HG02981 (cell line): ENCODE results near the gene CKAP2L.

Experiments used
- ATAC-seq: cut with Tn5 transposase; IDR thresholded peaks from one replicate; pipeline ENCODE4 v1.9.1; 2021; ENCODE audit warnings: mild to moderate bottlenecking, moderate library complexity; ENCODE audit not compliant: unreplicated experiment

The CKAP2L gene, protein sequence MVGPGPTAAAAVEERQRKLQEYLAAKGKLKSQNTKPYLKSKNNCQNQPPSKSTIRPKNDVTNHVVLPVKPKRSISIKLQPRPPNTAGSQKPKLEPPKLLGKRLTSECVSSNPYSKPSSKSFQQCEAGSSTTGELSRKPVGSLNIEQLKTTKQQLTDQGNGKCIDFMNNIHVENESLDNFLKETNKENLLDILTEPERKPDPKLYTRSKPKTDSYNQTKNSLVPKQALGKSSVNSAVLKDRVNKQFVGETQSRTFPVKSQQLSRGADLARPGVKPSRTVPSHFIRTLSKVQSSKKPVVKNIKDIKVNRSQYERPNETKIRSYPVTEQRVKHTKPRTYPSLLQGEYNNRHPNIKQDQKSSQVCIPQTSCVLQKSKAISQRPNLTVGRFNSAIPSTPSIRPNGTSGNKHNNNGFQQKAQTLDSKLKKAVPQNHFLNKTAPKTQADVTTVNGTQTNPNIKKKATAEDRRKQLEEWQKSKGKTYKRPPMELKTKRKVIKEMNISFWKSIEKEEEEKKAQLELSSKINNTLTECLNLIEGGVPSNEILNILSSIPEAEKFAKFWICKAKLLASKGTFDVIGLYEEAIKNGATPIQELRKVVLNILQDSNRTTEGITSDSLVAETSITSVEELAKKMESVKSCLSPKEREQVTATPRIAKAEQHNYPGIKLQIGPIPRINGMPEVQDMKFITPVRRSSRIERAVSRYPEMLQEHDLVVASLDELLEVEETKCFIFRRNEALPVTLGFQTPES

DNA sequence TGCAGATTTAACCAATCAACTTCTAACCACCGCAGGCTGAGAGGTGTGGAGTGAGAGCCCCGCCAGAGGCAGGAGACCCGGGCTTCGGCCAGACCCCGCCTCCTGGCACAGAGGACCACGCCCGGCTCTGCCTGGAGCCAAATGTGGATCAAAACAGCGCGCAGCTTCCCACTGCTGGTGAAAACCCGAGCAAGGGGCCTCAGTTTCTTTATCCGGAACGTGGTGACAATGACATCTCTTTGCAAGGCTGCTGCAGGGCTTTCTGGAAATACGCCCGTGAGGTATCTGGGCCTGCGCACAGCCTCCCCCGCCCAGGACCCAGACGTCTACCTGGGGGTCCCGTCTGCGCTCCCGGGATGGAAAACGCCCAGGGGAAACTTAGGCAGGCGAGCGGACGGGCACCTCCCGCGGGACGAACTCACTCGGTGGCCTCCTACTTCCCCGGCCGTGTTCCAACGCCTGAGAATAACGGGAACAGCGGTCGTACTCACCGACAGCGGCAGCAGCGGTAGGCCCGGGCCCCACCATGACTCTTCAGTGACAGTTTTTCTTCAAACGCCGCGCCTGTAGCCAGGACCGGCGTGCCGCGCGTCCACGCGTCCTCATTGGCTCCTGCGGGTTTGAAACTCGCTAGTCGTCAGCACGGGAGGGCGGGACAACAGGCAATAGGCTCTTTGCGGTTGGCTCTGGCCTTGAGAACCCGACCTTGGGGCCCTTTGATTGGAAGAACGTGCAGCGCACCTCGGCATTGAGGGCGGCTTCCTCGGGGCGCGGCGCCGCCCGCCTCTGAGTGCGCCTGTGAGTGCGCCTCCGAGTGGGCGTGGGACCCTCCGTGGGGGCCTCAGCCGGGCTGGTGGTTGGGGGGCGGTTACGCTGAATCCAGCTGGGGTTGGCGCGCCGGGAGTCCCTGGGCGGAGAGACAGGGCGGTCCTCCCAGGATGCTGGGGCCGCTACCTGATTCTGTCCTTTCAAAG, at the start of gene CKAP2L:
Gene CKAP2L (minus strand): TSS at position 539 of the 974 bp plus-strand sequence. CDS start 11 bp downstream, at position 528.
- peak; percentile 96 for ATAC-seq

DNA sequence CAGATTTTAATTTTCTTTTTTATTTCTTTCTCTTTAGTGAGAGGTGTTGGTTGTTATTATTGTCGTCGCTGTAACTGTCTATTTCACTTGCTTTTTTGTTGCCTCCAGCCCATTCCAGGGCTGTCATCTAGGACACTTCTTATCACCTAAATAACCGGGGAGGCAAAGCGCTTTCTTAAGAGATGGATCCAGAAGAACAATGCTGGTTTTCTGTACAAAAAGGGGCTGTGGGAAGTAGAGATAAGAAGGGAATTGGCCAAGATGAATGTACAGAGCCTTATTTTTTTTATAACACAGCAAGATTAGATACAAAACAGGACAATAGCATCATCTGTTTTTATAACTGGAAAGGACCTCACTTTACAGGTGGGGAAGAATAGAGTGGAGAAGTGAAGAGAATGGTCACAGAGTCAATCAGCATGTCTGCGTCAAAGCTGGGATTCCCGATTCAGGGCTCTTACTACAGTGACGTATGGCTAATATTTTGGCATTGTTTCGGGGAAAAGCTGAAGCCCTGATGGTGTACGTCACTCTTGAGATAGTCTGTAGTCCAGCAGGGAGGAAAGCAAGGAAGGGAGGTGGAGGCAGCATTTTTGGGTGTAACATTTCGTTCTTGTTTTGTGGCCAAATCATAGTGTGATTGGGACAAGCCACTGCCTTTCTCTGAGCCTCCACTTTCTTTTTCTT, 49.0 kb upstream of the CKAP2L start:
- no peak for ATAC-seq

DNA sequence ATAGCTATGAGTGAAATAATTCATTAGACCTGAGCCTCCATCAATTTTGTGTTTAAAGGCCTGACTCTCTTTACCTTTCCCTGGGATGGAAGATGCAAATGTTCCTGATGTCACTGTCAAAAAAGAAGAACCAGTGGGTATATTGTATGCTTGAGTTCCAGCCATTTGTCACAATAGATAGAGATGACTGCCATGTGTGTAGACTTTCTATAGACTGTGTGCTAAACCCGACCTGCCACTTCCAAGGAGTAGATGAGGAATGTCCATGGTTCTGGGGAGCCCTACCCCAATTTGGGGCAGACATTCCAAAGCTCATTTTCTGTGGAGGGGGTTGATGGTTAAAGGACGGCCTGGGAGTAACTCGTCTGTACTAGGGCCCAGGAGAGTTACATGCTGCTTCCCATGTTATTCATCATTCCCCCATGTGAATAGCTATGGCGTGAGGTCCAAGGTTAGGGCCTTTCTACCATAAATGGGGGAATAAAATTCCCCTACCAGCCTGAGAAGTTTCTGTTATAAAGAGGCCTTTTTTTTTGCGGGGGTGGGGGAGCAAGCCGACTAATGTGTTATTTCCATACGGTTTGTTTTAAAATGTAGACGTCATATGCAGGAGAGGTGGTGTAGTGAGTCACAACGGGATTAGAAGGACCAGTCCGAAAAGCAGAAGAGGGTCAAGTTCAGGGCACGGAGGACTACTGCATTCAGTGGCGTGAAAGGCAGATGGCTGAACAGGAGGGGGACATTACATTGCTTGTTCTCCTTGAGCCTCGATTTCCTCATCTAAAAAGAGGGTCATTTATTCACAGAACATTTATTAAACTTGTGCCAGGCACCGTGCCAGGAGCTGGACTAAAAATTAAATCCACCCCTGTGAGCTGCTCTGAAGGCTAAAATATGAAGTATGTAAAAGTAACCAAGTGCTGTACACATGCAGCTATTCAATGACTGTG, 48.2 kb upstream of the CKAP2L start:
- no peak for ATAC-seq

DNA sequence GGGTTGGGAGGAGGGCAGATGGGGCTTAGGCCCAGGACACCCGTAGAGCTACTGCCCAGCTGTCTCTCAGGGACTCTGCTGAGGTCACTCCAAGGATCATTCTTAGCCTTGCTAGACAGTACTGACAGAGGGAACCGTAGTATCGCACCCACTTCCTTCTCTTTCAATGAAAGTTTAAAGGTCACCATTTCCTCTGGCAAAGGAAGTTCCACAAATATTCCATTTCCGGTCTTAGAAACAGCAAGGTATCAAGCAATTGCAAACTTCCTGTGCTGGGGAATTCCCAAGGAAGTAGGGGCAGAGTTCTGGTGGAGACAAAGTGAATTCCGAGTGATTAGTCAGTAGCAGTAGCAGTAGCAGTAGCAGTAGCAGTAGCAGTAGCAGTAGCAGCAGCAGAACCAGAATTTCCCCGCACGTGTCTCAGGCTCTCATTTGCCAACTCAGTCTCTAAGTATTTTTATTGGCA, 47.5 kb upstream of the CKAP2L start:
- no peak for ATAC-seq

- no peak for ATAC-seq
Observed at GRCh38 chr2:112811276-112811831, 46.9 kb upstream of the CKAP2L start.

DNA sequence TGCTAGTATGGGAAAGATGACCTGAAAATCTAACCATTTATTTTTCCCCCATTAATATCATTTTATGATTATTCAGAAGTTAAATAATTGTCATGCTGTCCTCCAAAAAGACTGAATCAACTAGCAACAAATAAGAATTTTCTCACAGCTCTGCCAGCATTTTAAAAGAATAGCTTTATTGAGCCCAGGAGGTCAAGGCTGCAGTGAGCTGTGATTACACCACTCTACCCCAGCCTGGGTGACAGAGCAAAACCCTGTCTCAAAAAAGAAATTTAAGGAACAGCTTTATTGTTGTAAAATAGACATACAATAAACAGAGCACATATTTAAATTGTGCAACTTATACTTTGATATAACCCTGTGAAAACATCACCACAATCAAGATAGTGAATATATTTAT, 44.7 kb upstream of the CKAP2L start:
- no peak for ATAC-seq

DNA sequence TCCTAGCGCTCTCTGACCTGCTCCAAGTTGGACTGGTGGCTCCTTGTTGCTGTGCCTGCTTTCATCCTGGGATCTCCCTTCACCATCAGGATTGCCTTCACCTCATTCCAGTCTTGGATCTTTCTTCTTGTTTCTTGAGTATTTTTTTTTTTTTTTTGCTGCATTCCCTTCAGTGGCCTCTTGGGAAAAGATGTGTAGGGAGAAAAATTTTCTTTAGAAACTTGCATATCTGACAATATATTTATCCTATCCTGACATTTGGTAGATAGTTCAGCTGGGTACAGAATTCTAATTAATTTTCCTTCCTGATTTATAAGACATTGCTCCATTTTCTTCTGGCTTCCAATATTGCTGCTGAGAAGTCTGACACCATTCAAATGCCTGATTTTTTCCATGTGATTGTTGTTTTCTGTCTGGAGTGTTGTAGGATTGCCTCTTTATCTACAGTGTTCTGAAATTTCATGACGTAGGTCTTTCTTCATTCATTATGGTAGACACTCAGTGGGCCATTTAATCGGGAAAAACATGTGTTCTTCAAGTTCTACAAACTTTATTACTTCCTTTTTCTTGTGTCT, 42.9 kb upstream of the CKAP2L start:
- ATAC-seq: no peak

- ATAC-seq: no peak
Observed at GRCh38 chr2:112805542-112805941, 41.1 kb upstream of the CKAP2L start.

- ATAC-seq: no peak
Observed at GRCh38 chr2:112803691-112804521, 39.5 kb upstream of the CKAP2L start.

- ATAC-seq: no peak
Observed at GRCh38 chr2:112800881-112801583, 36.6 kb upstream of the CKAP2L start.

DNA sequence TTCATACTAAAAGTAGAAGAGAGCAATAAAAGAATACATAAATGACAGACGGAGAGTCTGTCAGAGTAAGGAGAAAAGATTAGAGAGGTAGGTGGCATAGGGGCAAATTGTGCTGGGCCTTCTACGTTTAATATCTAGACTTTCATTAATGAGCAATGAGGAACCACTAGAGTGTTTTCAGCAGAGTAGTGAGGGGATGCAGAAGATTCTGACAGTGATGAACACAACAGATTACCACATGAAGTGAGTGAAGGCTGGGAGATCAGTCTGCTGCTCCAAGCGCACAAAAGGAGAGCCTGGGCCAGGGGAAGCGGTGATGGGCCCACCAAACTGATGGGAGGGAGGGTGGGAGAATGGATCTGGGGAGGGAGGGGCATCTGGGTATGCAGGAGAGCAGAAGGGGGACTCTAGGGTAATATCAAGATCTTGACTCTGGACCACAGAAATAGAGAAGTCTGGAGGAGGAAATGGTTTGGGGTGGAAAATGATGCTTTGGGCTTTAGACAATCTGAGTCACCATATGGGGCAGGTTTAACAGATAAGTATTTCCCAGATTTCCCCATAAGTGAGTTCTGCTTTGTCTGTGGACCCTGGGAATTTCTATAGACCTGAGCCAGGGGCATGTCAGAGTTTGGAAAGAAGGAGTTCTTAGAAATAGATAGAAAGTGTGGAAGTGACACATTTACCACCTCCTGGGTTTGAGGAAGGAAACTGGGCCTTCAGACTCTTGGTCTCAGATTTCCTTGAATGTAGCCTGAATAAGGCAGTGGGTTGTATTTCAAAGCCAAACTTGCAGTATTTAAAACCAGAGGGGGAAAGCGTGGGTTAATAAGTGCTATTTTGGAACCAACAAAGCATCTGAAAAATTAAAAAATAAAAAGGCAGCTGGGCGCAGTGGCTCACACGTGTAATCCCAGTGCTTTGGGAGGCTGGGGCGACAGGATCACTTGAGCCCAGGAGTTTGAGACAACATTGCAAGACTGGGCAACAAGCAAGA, 34.9 kb upstream of the CKAP2L start:
- ATAC-seq: no peak

DNA sequence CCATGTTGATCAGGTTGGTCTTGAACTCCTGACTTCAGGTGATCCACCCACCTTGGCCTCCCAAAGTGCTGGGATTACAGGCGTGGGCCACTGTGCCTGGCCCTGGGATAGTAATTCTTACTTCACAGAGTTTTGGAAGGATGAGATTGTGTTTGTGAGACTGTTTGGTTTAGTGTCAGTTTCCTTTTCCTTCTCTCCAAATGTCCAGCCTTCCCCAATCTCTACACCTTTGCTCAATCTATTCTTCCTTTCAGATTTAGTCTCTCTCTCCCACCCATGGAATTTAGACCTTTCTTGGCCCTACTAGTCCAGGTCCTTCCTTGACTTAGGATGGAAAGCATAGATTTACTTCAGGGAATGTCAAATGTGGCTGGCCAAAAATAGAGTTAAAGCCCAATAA, 32.1 kb upstream of the CKAP2L start:
- ATAC-seq: no peak

- no peak for ATAC-seq
Observed at GRCh38 chr2:112795774-112796173, 31.4 kb upstream of the CKAP2L start.

DNA sequence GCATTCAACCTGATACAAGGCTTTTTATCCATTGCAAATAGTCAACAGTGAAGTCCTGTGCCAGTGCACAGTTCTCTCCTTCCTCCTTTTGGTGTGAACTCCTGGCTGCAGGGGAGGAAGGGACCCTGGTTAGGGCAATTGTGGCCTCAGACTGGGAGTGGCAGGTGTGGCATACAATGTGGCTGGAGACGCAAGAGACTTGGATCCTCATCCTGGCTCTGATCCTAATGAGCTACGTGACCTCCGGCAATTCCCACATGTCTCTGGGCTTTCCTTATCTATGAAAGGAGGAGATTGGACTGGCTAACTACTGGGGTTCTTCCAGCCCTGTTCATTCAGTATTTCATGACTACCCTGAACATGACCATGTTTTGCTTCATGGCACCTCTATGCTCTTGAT, 30.4 kb upstream of the CKAP2L start:
- ATAC-seq: no peak

- no peak for ATAC-seq
Observed at GRCh38 chr2:112794131-112794733, 29.8 kb upstream of the CKAP2L start.
